GM18873 (cell line): ENCODE measurements around the gene CTXND1.

Experiments
- ATAC-seq: cut with Tn5 transposase; IDR thresholded peaks from one replicate; pipeline ENCODE4 v1.9.1; 2021; ENCODE audit warnings: mild to moderate bottlenecking, moderate library complexity, moderate number of reproducible peaks; ENCODE audit not compliant: unreplicated experiment, low FRiP score

CTXND1 gene

DNA sequence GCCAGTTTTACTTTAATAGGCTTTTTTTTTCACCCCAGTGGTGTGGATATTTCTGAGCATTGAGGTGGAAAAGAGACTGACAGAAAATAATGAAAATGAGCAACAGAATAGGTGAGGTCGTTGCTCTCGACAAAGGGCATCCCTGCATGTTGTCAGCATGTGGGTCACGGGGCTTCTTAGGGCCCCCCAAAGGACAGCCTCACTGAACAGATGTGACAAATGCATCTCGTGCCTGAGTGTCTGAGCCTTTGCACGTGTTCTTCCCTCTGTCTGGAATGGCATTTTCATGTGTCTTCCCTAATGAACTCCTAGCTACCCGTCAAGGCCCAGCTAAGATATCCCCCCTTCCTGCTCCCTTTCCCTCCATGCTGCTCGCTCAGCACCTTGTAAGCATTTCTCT, 67.5 kb downstream of the CTXND1 start:
- ATAC-seq = no peak

DNA sequence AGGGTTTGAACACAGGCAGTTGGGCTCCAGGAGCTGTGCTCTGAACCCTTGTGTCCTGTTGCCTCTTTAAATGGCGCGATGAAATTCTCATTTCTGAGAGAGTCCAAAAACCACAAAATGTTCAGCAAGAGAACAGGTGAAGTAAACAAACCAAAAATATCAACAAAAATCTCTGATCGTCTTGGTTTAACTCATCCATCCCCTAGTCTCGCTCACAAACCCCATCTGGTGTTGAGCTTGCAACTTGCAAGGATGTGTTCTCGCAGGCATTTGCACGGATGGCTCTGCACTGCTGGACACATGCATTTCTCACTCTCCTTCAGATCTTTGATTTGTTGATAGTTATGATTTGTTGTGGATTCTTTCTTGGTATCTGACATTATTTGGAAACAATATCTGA, 68.1 kb downstream of the CTXND1 start:
- no peak for ATAC-seq

DNA sequence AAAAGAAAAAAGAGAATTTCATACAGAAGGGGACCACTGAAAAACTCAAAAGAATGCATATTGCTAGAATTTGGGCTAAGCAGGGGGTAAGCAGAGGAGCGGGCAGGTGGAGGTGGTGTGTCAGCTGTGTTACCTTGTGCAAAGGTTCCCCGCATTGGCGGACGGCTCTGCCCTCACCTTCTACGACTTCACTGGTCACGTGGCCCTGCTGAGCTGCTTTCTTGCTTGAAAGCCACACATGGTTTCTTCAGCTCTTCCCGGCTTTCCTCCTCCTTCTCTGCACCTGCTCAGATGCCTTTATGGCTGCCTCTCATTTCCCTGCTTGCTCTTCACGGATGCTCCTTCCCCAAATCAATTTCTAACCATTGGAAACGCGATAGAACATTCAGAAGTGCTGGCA, 68.7 kb downstream of the CTXND1 start:
- ATAC-seq = no peak

DNA sequence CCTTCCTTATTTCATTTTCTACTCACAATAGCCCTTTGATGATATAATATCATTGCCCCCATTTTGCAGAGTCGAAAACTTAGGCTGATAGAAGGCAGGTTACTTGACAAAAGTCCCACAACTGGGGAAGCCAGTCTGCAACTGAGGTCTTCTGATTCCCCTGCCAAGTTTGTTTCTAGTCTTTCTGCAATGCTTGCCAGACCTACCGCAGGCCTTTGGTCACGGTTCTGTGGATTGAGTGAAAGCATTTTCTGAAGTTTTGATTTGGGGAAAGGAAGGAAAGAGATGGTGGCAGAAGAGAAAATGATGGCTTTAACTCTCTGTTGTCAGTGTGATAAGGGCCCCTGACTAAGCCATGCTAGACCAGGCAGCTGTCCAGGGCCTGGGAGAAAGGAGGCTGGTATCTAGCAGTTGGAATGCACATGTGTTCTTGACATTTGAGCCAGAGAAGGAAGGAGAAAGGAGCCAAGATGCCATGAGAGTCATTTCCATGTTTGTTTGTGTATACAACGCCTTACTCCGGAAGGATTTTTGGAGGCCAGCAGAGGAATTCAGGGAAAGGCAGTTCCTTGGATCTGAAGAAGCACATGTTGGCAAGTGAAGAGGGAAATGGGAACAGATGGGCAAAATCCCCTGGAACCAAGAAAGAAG, 69.3 kb downstream of the CTXND1 start:
- ATAC-seq = no peak

DNA sequence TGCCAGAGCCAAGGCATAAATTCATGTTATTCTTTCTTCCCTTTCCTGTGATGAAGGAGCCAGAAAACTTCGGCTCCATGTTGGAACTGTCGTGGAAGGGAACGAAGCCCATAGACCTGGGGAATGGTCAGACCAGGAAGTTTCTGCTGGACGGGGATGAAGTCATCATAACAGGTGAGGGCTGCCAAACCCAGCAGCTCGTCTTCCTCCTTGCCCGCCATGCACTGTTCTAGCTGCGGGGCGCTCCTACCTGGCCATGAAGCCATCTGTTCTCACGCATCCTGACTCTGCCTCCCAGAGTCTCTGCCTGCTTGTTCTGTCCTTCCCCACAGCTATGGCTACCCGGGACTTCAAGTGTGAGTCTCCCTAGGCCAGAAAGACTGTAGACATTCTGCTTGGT, 71.0 kb downstream of the CTXND1 start:
- ATAC-seq = no peak

DNA sequence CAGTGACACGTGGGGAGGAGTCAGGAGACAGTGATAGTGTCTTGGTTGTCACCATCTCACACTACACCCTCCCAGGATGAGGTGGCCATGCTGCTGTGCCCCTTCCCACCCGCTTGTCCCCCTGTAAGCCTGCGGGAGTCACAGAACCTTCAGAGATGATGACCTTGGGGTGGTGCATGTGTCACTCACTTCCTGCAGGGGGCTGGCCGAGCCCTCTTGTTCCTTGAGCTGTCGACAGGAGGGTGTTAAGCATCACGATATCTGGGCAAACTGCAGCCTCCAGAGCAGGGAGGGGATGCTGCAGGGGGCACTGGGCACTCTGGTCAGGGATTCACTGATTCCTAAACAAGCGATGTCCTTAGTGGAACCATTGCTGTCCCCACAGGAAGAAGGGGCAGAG, 71.5 kb downstream of the CTXND1 start:
- no peak for ATAC-seq

DNA sequence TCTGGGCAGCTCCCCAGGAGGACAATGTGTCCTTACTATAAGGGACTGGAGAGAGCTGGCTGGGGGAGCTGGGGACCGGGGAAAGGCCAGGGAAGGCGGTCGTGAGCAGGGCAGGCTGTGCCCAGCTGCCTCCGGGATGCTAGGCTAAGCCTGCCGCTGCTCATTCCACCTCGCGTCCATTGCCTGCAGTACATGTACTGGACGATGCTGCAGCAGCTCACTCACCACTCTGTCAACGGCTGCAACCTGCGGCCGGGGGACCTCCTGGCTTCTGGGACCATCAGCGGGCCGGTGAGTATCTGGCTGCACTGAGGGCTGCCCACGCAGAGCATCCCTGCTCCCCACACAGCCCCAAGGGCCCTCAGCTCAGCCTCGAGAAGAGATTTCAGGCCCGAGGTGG, 72.1 kb downstream of the CTXND1 start:
- ATAC-seq = no peak

DNA sequence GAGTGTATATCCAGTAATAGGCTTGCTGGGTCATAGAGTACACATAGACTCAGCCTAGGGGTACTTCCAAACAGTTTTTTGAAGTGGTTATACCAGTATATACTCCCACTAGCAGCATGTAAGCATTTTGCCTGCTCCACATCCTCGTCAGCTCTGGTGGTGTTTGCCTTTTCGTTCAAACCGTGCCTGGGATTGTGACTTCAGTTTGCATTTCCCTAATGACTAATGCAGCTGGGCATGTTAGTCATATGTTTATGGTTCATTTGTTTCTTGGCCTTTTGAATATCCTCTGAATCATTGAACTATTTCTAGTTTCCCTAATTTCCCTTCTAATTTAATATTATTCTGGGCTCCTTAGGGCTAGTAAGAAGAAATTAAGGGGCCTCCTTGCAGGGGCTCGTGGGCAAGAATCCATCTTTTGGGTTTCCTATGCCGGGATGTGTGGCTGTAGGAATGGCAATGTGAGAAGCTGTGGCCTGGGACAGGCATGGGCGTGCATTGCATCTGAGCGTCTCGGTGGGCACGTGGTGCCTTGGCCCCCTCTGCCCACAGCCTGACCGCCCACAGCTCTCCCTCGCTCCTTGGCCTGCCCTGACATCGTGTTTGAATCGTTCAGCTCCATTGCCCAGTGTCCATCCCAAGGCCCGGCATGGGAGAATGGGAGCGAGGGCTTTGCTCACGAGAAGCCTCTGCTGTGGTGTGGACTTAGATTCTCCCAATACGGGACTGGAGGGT, 72.8 kb downstream of the CTXND1 start:
- ATAC-seq = no peak

DNA sequence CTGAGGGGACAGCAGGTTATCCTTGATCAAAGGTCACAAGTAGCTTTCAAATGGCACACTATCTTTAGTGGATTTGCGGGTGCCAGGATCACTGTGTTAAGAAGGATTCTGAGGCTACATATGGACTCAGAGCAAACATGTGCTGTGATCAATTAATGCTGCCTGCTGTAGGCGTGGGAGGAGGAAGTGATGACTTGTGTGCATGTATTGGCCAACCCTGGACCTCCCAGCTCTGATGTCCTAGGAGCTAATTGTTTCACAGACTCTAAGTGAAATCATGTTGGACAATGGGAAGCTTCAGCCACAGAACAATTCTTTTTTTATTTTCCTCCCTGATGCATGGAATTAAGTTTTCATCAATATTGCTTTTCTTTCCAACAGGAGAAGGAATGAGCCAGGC, 74.9 kb downstream of the CTXND1 start:
- ATAC-seq = no peak

DNA sequence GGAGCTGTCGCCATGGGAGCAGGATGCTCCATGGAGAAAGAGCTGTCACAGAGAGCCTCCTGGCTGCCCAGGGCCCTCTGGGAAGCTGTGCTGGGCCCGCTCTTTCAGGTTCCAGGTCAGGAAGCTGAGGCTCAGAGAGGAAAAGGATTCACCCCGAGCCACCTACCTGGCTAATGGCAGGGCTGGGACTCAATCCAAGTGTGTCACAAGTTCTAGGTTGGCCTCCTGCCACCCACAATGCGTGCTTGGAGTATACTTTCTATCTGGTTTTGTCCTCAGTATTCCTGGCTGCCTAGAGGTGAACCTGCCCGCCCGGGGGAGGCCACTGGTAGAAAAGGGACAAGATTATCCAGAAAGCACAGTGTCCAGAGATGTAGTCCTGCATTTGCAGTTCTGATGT, 75.6 kb downstream of the CTXND1 start:
- ATAC-seq = no peak

DNA sequence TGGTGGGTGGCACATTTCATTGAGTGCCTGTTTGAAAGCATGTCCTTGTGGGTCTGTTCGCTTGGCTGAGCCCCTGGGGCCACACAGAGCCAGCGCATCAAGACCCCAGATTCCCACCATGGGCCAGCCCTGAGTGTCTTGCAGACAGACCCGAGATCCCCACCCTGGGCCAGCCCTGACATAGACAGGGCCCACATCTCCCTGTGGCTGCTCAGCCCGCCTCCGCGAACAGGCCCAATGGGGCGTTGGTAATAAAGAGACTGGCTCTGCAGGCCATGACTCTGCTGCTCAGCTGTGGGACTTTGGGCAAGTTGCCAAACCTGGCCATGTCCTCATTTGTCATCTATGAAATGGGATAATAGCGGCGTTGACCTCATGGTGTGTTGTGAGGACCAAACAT, 76.6 kb downstream of the CTXND1 start:
- ATAC-seq = no peak

DNA sequence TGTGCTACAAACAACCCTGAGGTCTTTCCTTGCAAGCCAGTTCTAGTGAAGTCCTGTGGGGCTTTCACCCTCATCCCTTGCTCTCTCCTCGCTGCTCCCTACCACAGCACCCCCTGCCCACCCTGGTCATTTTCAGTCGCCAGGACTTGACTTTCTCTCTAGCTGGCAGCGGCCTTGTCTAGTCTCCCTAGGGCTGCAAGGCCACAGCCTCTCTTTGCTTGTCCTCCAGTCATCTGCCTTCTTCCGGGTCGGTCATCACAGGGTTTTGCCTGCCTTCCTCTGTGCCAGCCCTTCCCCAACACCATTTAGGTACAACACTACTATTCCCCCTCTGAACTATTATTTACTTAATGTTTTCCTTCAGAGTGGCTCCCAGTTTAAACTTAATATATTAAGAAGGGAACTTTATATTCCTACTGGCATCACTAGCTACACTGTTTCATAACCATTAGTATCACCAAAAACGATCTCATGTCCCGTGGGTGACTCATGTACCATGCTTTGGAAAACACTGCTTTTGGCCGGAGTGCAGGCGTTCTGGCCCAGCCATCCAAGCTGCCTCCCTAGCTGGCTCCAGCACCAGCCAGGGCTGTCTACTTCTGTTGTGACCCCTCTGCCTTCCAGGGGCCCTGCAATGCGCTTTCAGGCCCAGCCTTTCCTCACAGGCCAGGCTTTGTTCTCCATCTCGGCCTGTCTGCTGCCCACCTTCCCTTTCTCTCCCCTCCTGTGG, 77.8 kb downstream of the CTXND1 start:
- ATAC-seq = no peak

DNA sequence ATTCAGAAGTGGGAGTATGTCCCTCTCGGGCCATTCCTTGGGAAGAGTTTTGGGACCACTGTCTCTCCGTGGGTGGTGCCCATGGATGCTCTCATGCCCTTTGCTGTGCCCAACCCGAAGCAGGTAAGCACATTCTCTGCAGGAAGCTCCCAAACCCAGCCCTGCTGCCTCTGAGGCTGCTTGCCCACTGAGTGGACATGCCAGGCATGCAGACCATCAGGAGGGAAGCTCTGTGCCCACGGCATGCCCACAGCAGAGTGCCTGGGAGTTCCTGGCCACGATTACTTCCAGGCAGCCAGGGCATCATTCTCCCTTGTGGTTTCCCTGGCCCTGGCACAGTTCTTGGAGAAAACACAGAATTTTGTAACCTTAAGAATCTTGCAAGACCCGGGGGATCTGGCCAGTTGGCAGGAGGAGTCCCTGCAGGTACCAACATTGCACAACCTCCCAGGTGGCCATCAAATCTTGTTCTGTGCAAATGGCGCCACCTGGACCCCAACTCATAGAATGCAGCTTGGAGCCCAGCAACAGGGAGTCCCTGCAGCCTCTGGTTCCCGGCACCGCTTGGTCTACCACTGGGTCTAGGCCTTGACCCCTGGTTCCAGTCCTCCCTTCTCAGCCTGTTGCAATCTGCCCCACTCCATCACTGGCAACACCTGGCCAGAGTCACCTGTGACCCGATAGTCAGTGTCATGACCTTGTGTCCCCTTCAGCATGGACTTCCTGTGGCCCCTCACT, 78.8 kb downstream of the CTXND1 start:
- ATAC-seq = no peak

DNA sequence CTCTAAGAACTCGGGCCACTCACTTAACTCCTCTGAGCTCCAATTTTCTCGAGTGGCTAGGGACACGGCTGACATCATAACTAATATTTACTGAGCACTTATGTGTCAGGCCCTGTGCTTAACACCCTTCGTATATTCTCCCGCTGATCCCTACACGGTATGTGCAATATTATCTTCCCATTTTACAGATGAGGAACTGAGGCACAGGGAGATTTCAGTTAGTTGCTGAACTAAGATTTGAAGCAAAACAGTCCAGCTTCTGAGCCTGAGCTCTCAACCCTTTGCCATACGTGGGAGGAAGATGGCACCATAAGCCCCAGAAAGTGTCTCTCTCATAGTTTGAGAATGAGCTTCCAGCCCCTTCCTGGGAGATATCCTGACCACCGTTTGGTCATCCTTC, 79.6 kb downstream of the CTXND1 start:
- no peak for ATAC-seq

DNA sequence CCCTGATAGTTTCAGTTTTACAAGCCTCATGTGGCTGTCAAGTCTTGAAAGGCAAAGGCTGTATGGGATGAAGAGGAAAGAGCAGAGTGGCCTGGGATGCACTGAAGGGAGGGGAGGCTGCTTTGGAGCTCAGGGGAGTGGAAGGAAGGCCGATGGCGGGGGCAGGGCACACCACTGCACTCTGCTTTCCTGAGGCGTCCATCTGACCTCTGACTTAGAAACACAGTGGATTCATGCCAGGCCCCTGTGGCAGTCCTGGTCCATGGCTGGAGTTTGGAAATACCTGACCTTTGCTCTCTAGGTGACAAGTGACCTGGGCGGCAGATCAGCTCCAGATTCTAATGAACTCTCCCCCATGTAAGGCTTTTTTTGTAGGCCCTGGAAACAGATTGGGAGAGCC, 80.2 kb downstream of the CTXND1 start:
- ATAC-seq = no peak

DNA sequence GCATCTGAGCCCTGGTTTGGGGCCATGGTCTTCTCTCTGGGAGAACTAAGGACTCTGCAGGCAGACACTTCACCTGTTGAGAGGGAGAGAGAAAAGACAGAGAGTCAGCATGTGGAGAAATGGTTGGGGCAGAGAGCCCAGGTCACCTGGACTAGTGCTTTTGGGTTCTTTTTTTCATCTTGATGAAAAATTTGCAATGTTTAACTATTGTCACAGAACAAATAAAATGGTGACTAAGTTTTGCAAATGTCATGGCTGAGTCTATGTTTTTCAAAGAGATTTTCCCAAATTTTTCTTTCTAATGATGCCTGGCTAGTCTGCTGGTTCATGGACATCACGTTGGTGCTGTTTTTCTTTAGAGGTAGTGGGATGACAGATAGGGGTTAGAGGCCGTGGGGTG, 81.4 kb downstream of the CTXND1 start:
- ATAC-seq = no peak

DNA sequence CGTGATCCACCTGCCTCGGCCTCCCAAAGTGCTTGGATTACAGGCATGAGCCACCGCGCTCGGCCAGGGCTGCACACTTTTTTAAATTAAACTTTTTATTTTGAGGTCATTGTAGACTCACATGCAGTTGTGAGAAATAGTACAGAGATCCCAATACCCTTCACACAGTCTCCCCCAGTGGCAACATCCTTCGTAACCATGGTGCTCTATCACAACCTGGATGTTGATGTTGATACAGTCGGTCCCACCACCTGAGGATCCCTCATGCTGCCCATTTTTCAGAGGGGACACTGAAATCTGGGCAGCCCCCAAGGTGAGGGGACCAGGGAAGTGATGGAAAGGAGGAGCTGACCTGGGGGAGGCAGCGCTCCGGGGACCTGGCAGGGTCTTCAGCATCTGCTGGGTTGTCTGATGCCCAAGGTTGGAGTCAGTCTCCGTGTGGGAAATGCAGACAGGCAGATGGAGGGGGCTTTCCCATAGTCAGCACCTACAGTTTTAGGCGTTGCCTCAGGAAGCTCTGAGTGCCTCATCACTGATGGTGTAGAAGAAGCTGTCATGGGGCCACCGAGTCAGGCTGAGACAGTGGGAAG, 82.2 kb downstream of the CTXND1 start:
- ATAC-seq = no peak

DNA sequence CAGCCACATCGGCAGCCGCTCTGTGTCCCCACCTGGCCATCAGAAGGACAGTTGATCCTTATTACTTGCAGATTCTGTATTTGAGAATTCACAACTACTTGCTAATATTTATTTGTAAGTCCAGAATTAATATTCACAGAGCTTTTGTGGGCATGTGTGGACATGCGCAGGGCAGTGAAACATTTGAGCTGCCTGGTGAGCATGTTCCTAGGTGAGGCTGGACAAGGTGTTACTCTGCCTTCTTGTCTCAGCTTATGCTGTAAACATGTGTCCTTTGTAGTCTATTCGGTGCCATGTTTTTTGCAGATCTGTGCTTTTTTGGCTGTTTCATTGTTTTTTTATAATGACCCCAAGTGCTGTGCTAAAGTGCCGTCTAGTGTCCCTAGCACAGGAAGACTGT, 83.6 kb downstream of the CTXND1 start:
- ATAC-seq = no peak

DNA sequence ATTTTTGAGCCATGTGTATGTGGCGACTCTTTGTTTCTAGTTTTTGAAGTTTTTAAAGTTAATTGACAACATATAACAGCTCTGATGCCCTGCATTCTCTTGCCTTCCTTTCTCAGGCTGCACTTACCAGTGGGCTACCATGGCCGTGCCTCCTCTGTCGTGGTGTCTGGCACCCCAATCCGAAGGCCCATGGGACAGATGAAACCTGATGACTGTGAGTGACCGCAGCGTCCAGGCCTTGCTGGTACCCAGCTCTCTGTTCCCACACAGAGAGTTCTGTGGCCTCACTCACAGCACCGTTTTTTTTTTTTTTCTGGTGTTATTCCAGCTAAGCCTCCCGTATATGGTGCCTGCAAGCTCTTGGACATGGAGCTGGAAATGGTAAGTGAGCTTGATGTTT, 84.1 kb downstream of the CTXND1 start:
- no peak for ATAC-seq

DNA sequence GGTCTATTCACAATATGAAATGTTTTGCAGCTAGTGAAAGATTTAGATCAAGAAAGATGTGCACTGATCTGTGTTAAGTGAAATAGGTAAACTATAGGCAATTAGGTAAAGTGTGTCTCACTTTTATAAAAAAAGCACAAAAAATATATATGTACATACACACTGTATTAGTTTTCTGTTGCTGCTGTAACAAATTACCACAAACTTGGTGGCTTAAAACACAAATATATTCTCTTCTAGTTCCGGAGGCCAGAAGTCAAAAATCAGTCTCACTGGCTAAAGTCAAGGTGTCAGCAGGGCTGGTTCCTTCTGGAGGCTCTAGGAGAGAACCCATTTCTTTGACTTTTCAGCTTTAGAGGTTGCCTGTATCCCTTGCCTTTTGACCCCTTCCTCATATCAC, 88.1 kb downstream of the CTXND1 start:
- no peak for ATAC-seq

DNA sequence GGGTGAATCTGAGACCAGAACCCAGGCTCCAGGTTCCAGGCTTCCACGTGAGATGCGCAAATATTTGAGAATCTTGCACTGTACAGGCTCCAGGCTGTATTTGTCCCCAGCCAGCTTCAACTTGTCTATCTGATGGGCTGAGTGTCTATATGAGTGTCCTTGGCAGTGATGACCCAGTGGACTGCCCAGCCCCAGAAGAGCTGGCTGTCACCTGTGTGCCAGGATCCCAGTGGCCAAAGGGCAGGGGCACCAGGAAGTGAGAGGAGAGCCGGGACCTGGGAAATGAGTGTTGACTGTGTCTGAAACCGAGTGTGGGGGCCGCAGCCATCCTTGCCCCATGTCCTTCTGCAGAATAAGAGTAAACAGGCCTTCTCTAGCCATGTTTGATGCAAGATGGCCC, 88.8 kb downstream of the CTXND1 start:
- no peak for ATAC-seq
